Bronchial epithelial cell (primary cell): Measurements from ENCODE around the gene PLXNA3. TPM values are rescaled to one million over a fixed set of nuclear protein-coding genes. Genes with fewer than 3 reads are reported as not detected.

ENCODE experiments used
- DNase-seq: peaks from one replicate; pipeline ENCODE4 v3.0.0-alpha.2; 2010; ENCODE audit warnings: low read depth
- FAIRE-seq: peaks from 2 replicates; lab custom pipeline; 2011; peaks lifted over from hg19 to GRCh38; lab: Jason Lieb, UNC
- H3K27me3 ChIP-seq: 2 replicates; pipeline ENCODE4 v1.5.1; 2011; ENCODE audit warnings: low read length; ENCODE audit not compliant: control insufficient read depth, insufficient read depth
- H3K36me3 ChIP-seq: 2 replicates; pipeline ENCODE4 v1.5.1; 2011; ENCODE audit warnings: low read length; ENCODE audit not compliant: control insufficient read depth, insufficient read depth
- H3K4me3 ChIP-seq: 2 replicates; pipeline ENCODE4 v1.5.1; 2011; ENCODE audit warnings: mild to moderate bottlenecking, low read depth, low read length, control low read depth
- total RNA-seq: library from RNA; depleted of rRNA; stranded (reverse); fragments of >200 nt; gene quantifications from 2 replicates; pipeline ENCODE4 v1.2.1, GENCODE V29; 2014
- TF ChIP-seq, protein P1 (sequence below): IDR thresholded peaks from 2 replicates; pipeline ENCODE4 v1.5.1; 2011; ENCODE audit warnings: mild to moderate bottlenecking, moderate library complexity, low read length, control low read depth, inconsistent platforms; ENCODE audit not compliant: insufficient read depth, severe bottlenecking

PLXNA3 gene
- total RNA-seq, 1 donor from 2014 or later, result 8.7 TPM

DNA sequence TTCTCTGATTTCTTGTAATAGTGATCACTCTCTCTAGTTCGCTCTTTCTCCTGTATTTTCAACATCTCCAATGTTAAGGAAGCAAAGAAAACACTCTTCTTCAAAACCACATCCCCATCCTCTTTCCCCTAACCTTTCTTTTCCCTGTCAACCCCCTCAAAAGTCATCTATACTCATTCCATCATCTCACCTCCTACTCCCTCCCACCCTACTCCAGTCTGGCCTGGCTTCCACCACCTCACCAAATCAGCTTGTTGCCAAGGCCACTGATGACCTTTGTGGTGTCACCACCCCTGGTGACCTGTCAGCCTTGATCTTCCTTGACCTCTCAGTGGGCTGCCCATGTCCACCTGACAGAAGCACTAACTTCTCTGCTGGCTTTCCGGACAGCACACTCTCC is 55.6 kb downstream of the PLXNA3 start:
- Histone ChIP-seq H3K36me3 (peaks cover 2% of the 10 kb centered on the region), H3K4me3 (no peak overlapping the region), H3K27me3 (no peaks in the 10 kb centered on the region)
- DNase-seq (no peak), FAIRE-seq (no peak)
- TF ChIP-seq, protein P1, sequence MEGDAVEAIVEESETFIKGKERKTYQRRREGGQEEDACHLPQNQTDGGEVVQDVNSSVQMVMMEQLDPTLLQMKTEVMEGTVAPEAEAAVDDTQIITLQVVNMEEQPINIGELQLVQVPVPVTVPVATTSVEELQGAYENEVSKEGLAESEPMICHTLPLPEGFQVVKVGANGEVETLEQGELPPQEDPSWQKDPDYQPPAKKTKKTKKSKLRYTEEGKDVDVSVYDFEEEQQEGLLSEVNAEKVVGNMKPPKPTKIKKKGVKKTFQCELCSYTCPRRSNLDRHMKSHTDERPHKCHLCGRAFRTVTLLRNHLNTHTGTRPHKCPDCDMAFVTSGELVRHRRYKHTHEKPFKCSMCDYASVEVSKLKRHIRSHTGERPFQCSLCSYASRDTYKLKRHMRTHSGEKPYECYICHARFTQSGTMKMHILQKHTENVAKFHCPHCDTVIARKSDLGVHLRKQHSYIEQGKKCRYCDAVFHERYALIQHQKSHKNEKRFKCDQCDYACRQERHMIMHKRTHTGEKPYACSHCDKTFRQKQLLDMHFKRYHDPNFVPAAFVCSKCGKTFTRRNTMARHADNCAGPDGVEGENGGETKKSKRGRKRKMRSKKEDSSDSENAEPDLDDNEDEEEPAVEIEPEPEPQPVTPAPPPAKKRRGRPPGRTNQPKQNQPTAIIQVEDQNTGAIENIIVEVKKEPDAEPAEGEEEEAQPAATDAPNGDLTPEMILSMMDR, result no peak

DNA sequence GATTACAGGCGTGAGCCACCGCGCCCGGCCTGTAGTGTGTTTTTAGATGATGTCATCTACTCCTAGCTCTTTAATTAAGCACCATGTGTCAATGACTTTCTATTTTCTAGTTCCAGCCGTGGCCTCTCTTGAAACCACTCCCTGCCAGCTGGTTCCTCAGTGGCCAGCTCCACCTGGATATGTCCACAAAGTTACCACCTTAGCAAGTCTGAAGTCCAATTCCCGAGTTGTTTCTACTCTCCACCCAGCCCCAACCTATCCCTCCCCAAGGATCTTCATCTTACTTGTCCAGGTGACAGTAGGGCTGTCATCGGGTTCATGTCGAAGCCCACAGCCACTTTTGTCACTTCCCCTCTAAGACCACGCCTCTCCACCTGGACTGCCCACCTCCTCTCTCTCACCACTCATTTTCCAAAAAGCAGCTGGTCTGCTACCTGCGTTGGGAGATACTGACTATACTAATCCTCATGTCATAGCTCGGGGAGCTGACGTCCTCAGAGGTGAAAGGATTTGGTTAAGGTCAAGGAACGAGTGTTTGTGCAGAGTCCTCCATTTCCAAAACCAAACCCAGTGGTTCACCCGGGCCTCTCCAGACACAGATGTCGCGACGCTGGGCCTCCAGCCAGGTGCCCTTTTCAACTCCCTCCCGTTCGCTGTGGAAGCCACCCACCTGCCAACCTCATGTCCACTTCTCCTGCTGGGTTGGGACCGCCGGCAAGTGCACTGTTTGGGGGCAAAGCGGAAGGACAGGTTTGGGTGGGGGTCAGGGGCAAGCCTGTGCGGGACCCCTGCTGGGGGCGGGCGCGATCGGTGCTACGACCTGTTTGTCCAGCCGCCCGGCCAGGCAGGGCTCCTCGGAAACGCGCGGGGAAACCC is 57.2 kb downstream of the PLXNA3 start:
- FAIRE-seq (no peak), DNase-seq (no peak)
- Histone ChIP-seq H3K36me3 (no peaks in the 10 kb centered on the region), H3K27me3 (no peaks in the 10 kb centered on the region), H3K4me3 (peak overlapping the region; percentile 61)
- TF ChIP-seq, protein P1, result no peak

DNA sequence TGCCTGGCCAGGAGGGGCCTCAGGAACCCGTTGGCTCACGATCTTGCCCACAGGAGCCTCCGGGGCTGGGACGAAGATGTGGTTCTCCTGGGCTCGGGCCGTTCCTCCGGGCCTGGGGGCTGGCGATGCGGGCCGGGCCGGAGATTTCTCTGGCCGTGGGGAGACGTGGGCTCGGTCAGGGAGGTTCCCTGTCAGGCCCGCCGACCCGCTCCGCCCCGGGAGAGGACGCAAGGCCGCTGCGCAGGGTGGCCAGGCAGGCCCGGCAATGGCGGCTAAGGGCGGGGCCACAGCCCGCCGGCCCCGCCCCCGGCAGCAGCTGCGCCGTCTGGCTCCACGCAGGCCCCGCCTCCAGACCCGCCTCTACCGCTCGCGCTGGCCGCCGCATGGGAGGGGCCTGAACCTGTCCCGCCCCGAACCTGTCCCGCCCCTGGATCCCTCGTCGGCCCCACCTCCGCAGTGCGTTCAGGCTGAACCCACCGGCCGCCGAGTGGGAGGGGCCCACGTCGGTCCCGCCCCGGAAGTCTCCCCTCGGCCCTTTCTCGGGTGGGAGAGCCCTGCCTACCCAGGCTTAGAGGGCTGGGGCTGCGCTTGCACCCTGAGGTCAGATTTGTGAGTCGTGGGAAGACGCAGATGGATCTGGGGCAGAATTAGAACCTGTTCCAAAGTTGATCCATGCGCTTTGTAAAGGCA is 58.0 kb downstream of the PLXNA3 start, which contains the start of gene FAM3A:
Gene FAM3A (minus strand): TSS at position 267 of the 690 bp plus-strand sequence. CDS start 460 bp downstream, outside the sequence.
- no peak for FAIRE-seq

DNA sequence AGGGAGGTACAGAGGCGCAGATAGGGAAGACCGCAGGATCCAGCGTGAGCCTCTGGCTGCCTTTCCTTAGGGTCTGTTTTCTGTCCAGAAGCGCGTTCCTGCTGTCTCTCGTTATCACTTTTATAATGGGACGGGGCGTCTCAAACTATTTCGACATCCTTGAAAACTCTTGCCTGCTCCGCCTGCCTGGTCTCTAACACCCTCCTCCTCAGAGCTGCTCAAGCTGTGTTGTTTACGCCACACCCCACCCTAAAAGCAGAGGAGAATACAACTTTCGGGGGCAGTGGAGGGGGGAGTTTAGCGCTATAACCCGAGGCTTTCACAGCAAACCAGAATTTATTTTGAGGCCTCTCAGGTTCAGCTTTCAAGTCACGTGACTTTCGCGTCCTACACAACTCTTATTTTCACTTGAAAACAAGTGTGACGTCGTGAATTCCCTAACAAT is 58.6 kb downstream of the PLXNA3 start:
- FAIRE-seq, result no peak

More for the DNA sequence above, 58.0 kb downstream of the PLXNA3 start, which contains the start of gene FAM3A:
- Histone ChIP-seq H3K36me3 (no peaks in the 10 kb centered on the region), H3K4me3 (peak within 1 kb of the TSS; percentile 61), H3K27me3 (no peaks in the 10 kb centered on the region)
- TF ChIP-seq, protein P1, result no peak
- DNase-seq, result peak; percentile 64

DNA sequence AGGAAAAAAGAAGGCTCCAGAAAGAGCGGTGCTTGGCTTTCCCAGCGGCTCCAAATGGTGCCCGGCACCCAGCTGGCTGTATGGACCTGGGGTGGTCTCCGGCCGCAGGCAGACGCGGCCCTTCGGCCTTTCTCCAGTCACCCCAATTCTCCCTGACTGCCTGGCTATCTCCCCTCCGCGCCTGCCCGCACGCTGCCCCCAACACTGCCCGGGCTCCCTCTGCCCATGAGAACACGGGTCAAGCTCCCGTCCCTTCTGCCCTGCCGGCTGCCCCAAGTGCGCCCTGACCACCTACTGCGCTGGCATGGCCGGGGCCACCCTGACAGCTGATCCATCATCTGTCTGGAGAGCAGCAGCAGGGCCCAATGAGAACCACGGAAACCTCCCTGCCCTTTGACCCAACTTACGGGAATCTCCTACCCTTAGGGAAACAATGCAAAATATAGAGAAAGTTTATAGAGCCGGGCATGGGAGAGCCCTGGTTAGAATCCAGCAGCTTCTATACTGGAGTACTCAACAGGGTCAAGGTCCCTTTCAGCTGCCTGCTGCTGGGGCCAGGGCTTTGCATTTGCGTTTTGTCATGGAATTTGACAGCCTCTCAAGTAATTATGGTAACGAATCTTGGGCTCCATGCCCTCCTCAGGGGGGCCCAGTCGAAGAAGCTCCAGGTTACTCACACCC is 59.2 kb downstream of the PLXNA3 start:
- Histone ChIP-seq H3K36me3 (no peaks in the 10 kb centered on the region), H3K27me3 (no peaks in the 10 kb centered on the region), H3K4me3 (peak overlapping the region; percentile 49)
- TF ChIP-seq, protein P1, result no peak
- DNase-seq (no peak), FAIRE-seq (no peak)

More for the DNA sequence above, 58.6 kb downstream of the PLXNA3 start:
- peak overlapping the region; percentile 49 for H3K4me3 ChIP-seq
- no peaks in the 10 kb centered on the region for H3K36me3 ChIP-seq
- no peaks in the 10 kb centered on the region for H3K27me3 ChIP-seq
- TF ChIP-seq, protein P1, result no peak
- DNase-seq, result peak; percentile 6
